Type B pancreatic cell (in vitro differentiated cells): ENCODE data around the gene VWA7. TPM values are rescaled to one million over a fixed set of nuclear protein-coding genes. Genes with fewer than 3 reads are reported as not detected.
A peak's percentile ranks its signal among the peaks of the same experiment; 100 is the strongest.

Source experiments
- DNase-seq: peaks from one replicate; pipeline ENCODE4 v3.0.0; 2021; ENCODE audit warnings: mixed read lengths; ENCODE audit not compliant: unreplicated experiment; ENCODE audit errors: extremely low spot score
- H3K27ac Mint-ChIP-seq: 2 replicates; pipeline ENCODE4 v1.8.0; 2021; ENCODE audit warnings: mild to moderate bottlenecking, mixed read lengths
- H3K27me3 Mint-ChIP-seq: 2 replicates; pipeline ENCODE4 v1.8.0; 2021; ENCODE audit warnings: mixed read lengths
- H3K36me3 Mint-ChIP-seq: 2 replicates; pipeline ENCODE4 v1.8.0; 2021; ENCODE audit warnings: mixed read lengths
- H3K4me1 Mint-ChIP-seq: one replicate; pipeline ENCODE4 v1.8.0; 2021; ENCODE audit warnings: mixed read lengths; ENCODE audit not compliant: unreplicated experiment
- H3K4me3 Mint-ChIP-seq: 2 replicates; pipeline ENCODE4 v1.8.0; 2021; ENCODE audit warnings: mild to moderate bottlenecking, mixed read lengths
- H3K9me3 Mint-ChIP-seq: 2 replicates; pipeline ENCODE4 v1.8.0; 2021; ENCODE audit warnings: mixed read lengths
- total RNA-seq: library from RNA; stranded (reverse); gene quantifications from 2 replicates; pipeline ENCODE4 v1.2.1, GENCODE V29; 2021; ENCODE audit warnings: low replicate concordance
- TF ChIP-seq, protein P1 (sequence below): fragments of 200-600 bp; sonication (generic); conservative IDR thresholded peaks from 2 replicates; pipeline ENCODE4 v1.5.0; 2021; ENCODE audit warnings: antibody characterized with exemption, mild to moderate bottlenecking

The VWA7 gene
- total RNA-seq, 1 donor from 2014 or later = 6.4 TPM

DNA sequence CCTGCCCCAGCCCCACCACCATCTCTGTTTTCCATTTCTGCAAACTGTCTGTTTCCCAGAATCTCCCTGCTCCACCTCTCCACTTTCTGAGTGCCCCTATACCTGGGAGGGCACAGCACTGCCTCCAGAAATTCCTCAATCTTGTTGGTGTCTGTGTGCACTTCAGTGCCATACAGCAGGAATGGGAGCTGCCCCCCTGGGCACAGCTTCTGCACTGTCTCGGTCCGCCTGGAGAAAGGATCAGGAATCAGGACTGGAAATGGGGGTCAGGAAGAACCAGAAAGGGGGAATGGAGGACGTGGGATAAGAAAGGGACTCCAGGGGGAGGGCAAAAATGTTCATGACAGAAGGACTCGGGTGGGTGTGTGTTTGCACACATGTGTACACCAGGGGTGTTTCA, 43.4 kb downstream of the VWA7 start:
- TF ChIP-seq, protein P1, sequence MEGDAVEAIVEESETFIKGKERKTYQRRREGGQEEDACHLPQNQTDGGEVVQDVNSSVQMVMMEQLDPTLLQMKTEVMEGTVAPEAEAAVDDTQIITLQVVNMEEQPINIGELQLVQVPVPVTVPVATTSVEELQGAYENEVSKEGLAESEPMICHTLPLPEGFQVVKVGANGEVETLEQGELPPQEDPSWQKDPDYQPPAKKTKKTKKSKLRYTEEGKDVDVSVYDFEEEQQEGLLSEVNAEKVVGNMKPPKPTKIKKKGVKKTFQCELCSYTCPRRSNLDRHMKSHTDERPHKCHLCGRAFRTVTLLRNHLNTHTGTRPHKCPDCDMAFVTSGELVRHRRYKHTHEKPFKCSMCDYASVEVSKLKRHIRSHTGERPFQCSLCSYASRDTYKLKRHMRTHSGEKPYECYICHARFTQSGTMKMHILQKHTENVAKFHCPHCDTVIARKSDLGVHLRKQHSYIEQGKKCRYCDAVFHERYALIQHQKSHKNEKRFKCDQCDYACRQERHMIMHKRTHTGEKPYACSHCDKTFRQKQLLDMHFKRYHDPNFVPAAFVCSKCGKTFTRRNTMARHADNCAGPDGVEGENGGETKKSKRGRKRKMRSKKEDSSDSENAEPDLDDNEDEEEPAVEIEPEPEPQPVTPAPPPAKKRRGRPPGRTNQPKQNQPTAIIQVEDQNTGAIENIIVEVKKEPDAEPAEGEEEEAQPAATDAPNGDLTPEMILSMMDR = no peak
- DNase-seq = no peak
- Mint-ChIP-seq H3K9me3 (no peaks in the 10 kb centered on the region), H3K27ac (peak overlapping the region; percentile 56), H3K4me3 (peak overlapping the region; percentile 98), H3K36me3 (peaks cover 29% of the 10 kb centered on the region), H3K27me3 (no peaks in the 10 kb centered on the region), H3K4me1 (peaks cover 39% of the 10 kb centered on the region)

DNA sequence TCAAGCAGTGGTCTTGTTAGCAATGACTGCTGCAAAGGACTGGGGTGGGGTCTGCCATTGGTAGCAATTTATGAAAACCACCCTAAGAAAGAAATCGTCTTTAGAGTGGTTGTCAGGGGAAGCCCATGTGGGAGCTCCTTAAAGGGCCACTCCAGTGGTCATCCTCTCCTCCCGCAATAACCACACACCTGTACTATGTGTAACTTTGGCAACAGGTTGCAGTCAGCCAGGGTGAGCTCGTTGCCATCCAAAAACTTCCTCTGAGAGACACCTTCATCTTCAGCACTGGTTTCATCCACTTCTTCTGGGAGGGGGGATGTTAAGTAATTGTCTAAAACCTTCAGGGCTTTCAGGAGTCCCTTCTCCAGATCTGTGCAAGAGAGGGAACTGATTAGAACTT, 45.1 kb downstream of the VWA7 start:
- Mint-ChIP-seq H3K27ac (no peak overlapping the region), H3K4me3 (peak overlapping the region; percentile 58), H3K27me3 (no peaks in the 10 kb centered on the region), H3K9me3 (no peaks in the 10 kb centered on the region), H3K4me1 (peaks cover 25% of the 10 kb centered on the region), H3K36me3 (peaks cover 34% of the 10 kb centered on the region)
- DNase-seq = no peak
- TF ChIP-seq, protein P1 = no peak

DNA sequence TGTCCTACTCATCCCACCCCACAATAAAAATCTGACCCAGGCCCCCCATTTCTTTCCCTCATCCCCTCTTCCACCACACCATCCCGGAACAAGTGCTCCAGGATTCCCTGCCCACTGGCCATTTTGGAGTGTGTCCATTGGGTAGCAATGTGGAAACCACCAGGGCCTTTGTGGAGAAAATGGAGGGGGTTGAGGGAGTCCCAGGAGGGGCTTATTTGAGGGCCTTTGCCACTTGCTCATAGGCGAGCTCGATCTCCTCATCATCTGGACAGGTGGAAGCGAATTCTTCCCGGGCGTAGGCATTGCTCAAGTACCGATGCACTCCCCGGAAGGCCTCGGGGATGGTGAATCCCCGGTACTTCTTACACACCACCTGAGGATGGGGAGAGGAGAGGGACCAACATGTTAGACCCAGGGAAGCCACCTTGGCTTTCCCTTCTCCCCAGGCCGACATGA, 46.5 kb downstream of the VWA7 start:
- H3K36me3 Mint-ChIP-seq = peaks cover 44% of the 10 kb centered on the region
- no peaks in the 10 kb centered on the region for H3K27me3 Mint-ChIP-seq

DNA sequence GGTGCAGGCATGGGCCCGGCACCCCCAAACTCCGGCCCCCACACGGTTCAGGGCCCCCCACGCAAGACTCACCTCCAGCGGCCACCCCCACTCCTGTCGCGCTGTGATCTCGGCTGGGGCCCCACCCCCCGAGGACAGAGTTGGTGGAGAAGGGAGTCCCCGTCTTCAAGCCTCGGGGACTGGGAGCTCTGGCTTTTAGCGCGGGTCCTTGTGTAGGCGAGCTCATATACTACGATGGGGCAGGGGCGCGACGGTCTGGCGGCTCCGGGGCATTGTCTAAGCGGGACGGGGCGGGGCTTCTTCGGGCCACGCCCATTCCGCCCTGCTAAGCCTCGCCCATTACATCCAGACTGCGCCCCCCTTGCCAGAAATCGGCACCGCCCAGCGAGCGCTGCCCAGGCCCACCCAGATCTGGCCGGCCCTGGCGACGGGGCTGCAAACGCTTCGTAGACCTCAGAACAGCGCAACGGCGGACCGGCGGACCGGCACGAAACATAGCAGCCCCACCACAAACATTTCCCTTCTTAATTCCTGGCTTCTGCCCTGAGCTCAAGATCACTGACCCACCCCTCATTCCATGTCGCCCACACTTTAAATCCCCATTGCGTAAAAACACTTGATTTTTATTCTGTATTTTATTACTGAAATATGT, 47.0 kb downstream of the VWA7 start:
- H3K27ac Mint-ChIP-seq = peak overlapping the region; percentile 94
- TF ChIP-seq, protein P1 = no peak
- peaks cover 46% of the 10 kb centered on the region for H3K36me3 Mint-ChIP-seq
- DNase-seq = peak; percentile 94
- peaks cover 33% of the 10 kb centered on the region for H3K4me1 Mint-ChIP-seq
- no peaks in the 10 kb centered on the region for H3K9me3 Mint-ChIP-seq
- H3K27me3 Mint-ChIP-seq = no peaks in the 10 kb centered on the region
- peak overlapping the region; percentile 95 for H3K4me3 Mint-ChIP-seq

More for the DNA sequence above, 46.5 kb downstream of the VWA7 start:
- H3K27ac Mint-ChIP-seq = peak overlapping the region; percentile 94
- no peak for DNase-seq
- H3K4me3 Mint-ChIP-seq = peak overlapping the region; percentile 95
- no peaks in the 10 kb centered on the region for H3K9me3 Mint-ChIP-seq
- TF ChIP-seq, protein P1 = no peak
- peaks cover 31% of the 10 kb centered on the region for H3K4me1 Mint-ChIP-seq

DNA sequence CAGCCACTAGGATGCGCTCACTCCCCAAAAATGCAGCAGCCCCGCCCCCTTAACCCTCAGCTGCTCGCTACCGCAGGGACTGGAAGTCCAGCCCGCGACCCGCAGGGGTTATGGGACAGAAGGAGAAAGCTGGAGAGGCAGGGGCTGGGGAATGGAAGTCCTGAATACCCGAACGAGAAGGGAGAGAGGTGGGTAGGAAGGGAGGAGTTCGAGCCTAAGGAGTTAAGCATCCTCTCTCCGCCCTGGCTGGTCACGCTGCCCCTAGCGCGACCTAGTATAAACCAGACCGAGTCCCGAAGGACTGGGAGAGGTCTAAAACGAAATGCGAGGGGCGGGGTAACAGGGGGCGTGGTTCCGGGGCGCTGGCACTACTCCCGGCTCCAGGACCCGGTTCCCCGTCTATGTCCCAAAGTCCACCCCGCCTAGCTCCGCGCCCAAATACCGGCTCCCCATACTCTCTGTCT, 47.6 kb downstream of the VWA7 start:
- no peaks in the 10 kb centered on the region for H3K9me3 Mint-ChIP-seq
- peak overlapping the region; percentile 95 for H3K4me3 Mint-ChIP-seq
- no peaks in the 10 kb centered on the region for H3K27me3 Mint-ChIP-seq
- H3K4me1 Mint-ChIP-seq = peaks cover 33% of the 10 kb centered on the region
- peak overlapping the region; percentile 94 for H3K27ac Mint-ChIP-seq
- TF ChIP-seq, protein P1 = peak; percentile 78
- H3K36me3 Mint-ChIP-seq = peaks cover 46% of the 10 kb centered on the region
- peak; percentile 88 for DNase-seq
